Astrocyte (in vitro differentiated cells and primary cell): ENCODE data around the gene BRICD5.

Experiments used
- CTCF ChIP-seq: IDR thresholded peaks from 2 replicates; pipeline ENCODE4 v1.5.1; 2011; ENCODE audit warnings: low read depth, mild to moderate bottlenecking, inconsistent platforms, low read length, moderate library complexity; ENCODE audit not compliant: insufficient read depth
- EZH2 ChIP-seq: IDR thresholded peaks from 2 replicates; pipeline ENCODE4 v1.6.1; 2012; ENCODE audit warnings: mild to moderate bottlenecking, low read length, inconsistent platforms; ENCODE audit not compliant: insufficient read depth

- no peak for TF ChIP-seq CTCF
- TF ChIP-seq EZH2: no peak
These were observed 6.1 kb downstream of the BRICD5 start for GRCh38 chr16:2204416-2205103.
